HG03442 (cell line): ENCODE measurements around the gene ABTB2.
A peak's percentile ranks its signal among the peaks of the same experiment; 100 is the strongest.

ENCODE experiments used
- ATAC-seq: cut with Tn5 transposase; IDR thresholded peaks from one replicate; pipeline ENCODE4 v1.9.1; 2021; ENCODE audit warnings: mild to moderate bottlenecking, moderate library complexity; ENCODE audit not compliant: unreplicated experiment

ABTB2 gene

DNA sequence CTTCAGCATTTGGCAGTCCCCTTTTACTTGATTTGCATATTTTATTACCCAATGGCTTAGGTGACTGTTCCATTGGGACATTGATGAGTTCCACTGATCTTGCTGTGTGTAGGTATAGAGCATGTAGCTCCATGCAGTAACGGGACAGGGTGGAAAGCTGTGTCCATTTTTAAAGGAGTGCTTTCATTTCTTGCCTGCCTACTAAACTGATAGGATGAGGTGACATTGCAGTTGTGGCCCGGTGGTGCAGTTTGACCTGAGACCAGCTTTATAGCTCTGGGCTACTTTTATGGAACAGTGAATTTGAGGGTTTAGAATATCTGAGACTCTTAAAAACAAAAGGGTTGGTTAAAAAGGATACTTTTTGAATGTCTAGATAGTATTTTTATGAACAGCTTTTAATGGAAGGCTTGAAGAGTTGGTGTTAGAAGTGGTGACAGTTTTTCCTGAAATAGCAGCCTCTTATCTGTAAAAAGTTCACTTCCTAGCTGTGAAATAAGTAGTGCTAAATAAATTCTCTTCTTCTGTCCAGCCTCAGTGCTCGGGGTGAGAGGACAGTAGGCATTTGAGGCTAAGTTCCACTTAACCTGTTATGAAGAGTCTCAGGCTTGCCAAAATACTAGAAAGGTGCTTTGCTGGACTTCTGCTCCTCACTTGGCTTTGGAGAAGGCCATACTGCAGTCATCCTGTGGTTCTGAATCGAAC is 225.4 kb downstream of the ABTB2 start:
- no peak for ATAC-seq

DNA sequence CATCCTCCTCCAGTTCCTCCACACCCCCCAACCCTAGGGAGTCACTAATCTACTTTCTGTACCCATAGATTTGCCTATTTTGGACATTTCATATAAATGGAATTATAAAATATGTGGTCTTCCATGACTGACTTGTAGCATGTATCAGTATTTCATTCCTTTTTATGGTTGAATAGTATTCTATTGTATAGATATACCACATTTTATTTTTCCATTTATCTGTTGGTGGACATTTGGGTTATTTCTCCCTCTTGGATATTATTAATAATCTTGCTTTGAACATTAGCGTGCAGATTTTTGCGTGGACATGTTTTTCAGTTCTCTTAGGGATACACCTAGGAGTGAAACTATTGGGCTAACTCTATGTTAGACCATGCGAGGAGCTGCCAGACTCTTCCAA is 229.0 kb downstream of the ABTB2 start:
- no peak for ATAC-seq

GRCh38 chr11:34126959-34127848 is 230.6 kb downstream of the ABTB2 start:
- no peak for ATAC-seq

- ATAC-seq, result no peak
Measured at GRCh38 chr11:34124885-34125668, 232.7 kb downstream of the ABTB2 start.

DNA sequence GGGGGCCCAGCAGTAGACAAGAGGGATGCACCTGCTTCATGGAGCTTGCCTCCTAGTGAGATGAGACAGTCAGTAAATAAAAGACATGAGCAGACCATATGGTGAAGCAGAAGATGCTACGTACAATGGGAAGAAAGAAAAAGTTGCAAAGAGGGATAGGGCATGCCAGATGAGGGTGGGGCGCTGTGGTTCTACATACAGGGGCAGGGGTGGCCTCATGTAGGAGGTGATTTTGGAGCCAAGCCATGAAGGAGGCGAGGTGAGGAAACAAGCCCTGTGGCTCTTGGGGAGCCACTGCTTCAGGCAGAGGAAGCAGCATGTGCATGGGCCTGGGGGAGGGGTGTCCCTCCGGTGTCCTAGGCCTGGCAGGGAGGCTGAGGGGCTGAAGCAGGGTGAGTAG is 237.2 kb downstream of the ABTB2 start:
- no peak for ATAC-seq

DNA sequence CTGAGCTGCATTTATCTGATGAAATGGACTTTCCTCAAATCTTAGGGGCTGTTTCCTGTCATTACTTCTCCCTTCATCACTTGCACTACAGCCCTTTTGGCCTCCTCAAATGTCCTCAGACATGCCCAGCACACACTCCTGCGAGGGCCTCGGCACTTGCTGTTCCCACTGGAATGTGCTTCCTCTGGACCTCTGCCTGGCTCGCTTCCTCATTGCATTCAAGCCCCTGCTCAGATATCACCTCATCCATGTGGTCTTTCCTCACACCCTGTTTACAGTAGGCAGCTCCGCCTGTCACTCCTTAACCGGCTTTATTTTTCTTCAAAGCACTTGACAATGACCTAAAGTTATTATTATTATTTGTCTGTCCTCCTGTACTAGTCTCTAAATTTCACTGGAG is 243.3 kb downstream of the ABTB2 start:
- ATAC-seq, result no peak

GRCh38 chr11:34114014-34114413 is 243.8 kb downstream of the ABTB2 start:
- ATAC-seq, result no peak

DNA sequence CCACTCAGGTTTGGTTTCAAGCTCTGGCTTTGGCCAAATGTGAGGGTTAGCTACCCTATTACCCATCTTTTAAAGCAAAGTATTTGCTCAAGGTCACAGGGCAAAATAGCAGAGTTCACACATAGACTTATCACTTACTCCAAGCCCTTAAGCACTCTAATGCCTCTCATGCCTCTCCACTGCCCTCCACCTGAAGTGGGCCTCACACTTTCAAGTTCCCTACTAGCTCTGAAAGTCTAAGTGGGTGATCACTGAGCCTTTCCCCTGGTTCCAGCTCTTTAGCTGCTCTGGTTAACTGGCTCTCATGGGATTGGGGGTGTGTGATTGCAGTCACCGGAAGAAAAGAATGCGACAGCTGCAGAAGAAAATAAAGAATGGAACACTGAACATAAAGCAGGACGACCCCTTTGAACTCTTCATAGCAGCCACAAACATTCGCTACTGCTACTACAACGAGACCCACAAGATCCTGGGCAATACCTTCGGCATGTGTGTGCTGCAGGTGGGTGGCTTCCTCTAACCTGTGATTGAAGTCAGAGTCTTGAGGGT is 246.0 kb downstream of the ABTB2 start:
- no peak for ATAC-seq

GRCh38 chr11:34105957-34106504 is 251.8 kb downstream of the ABTB2 start:
- ATAC-seq, result no peak

GRCh38 chr11:34105079-34105956 is 252.5 kb downstream of the ABTB2 start, which contains the start of gene NAT10:
Gene NAT10, plus strand, starts transcription at chr11:34105629. Its CDS starts 2,597 bp downstream, at chr11:34108226.
- peak; percentile 88 for ATAC-seq

DNA sequence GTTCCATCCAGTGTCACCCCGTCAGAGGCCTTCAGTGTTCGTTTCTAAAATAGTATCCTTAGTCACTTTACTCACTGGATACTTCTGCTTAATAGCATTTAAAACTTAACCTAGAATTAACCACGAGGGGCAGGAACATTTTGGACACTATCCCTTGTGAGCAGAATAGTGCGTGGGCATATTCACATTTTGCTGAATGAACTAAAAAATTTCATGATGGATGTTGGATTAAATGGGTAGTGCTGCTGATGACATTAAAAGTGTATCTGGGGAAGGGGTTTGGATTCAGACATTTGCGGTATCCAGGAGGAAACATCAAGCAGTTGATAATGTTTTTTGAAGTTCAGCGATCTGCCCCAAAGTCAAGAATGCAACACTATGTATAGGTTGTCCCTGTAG is 253.1 kb downstream of the ABTB2 start:
- no peak for ATAC-seq
